Hypothalamus (tissue), 51 donors: ENCODE data around the gene SETBP1.

Source experiments
- DNase-seq, 51 donors: peaks; one replicate each; lab custom pipeline; 2025; lab: John Stamatoyannopoulos, UW

Gene SETBP1

DNA sequence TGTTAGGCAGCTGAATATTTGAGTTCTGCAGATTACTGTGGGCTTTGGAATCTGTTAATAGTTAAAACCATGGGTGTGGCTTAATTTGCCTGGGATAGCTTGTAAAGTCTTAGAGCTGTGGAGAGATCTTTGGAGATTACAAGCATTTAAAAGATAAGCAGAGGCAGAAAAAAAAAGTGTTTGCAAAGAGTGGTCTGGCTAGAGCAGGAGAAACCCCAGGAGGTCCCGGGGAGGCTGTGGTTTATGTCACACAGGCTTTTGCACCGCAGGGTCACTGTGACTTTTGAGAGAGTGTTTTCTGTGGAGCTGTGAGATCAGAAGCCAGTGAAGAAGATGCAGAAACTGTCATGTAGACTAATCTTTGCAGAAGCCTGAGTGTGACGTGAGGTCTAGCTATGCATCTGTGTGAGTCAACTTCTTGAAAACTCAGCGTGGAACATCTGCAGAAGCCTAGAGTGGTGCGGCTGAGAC, 49.0 kb downstream of the SETBP1 start:
- DNase-seq = no peak

DNA sequence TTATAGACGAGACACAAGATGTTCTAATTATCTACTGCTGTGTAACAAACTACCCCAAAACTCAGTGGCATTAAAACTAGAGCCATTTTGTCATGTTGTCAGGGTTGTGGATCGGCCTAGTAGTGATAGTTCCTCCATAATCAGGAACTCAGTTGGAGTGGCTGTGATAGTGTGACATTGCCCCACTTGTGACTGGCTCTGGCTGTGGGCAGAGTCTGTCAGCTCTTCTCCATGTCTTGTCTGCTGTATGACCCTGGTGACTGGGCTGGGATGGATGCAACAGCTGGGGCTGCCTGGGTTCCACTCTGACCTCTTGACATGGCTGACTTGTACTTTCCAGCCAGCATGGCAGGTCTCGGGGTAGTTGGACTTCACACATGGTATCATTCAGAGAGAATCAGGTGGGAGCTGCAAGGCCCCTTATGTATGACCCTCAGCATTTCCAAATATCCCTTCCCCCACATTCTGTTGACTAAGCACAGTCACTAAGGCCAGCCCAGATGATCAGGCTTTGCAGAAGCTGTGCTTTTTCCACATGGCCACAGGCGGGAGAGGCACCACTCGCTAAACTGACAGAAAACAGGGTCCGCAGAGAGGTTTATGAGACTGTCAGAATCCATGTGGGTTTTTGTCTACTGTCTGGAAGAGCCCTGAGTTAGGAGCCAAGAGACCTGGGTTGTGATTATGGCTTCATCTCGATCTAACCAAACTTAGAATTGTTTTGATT, 50.3 kb downstream of the SETBP1 start:
- no peak for DNase-seq

DNA sequence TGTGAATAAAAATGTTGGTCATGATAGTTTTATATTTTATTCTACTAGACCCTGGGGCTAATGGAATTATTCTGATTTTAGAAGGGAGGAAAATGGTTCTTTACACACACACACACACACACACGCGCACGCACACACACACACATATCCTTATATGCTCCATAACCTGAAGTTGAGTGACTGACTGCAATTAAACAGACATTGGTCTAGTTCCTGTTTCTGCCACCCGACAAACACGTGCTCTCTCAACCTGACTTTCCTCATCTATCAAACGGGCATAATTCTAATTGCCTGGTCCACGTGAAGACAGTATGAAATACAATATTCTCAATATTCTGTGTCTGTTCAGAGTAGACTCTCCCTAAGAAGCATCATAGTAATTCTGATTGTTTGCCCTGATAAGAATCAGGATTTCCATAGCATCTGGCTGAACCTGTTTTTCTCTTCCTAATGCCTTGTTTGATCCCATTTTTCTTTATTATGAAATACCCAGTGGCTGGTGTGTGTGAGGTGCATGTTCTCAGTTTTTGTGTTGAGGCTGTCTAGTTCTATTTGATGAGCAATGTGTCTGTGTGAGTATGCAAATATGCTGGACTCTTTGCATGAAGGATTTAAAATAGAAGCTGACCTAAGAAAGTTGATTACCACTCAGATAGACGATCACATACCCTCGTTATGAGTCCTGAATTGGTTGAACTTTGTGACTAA, 51.0 kb downstream of the SETBP1 start:
- no peak for DNase-seq

DNA sequence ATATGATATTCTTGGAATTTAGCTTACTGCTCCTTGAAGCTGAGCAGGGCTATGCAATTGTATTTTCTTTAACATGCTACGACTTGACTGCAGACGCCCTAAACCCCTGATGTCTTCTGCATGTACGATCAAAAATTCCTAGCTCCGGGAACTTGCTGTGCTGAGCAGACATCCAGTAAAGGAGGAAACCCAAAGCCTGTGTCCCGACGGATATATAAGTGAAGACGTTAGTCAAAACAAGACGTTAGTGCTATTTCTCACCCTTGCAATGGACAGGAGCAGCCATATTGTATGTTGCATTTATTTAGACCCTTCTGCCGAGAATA, 51.5 kb downstream of the SETBP1 start:
- no peak for DNase-seq

DNA sequence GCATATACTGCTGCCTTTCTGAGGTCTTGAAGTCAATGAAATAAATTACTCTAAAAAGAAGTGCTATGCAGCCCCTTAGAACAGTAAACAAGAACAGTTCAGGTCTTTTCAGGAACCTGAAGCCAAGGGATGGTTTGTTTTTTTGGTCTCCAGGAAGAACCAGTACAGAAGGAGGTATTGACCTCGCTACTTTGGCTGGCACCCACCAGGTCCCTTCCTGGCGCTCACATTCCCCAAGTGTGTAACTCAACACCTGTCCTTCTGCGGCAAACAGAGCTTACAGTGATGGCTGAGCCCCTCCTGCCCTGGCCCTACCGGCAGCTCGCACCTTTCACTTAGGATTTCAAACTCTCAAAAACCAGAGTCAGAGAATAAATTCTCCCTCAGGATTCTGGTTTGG, 51.9 kb downstream of the SETBP1 start:
- no peak for DNase-seq

DNA sequence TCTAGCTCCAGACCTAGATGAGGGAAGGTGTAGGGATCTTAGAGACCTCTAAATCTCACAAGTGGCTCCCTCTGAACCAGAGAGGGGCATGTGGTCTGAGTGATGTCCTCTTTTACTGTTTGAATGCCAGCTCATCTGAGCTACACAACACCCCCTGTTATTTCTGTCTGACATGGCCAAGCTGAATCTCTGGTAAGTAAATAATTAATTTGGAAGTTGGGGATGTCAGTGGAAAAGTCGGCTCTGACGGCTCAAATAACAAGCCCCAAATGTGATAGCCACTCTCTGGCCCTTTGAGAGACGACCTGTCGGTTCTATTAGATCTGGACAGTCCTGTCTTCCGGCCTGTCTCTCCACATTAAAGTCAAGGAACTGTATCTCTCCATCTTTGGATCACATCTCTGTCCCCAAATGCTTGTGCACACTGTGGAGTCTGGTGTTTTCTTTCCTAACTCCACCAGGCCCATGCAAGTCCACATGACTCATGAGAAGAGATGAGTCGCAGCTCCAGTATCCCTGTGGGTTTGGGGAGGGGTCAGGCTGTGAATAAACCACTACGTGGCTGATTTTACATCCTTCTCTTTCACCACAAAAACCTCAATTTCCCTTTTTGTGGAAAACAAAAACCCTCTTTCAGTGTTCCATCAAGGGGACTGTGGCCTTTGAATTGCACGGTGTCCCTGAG, 52.5 kb downstream of the SETBP1 start:
- DNase-seq = peak in 3 of 51 donors; percentile 4 to 53 (median 9)

DNA sequence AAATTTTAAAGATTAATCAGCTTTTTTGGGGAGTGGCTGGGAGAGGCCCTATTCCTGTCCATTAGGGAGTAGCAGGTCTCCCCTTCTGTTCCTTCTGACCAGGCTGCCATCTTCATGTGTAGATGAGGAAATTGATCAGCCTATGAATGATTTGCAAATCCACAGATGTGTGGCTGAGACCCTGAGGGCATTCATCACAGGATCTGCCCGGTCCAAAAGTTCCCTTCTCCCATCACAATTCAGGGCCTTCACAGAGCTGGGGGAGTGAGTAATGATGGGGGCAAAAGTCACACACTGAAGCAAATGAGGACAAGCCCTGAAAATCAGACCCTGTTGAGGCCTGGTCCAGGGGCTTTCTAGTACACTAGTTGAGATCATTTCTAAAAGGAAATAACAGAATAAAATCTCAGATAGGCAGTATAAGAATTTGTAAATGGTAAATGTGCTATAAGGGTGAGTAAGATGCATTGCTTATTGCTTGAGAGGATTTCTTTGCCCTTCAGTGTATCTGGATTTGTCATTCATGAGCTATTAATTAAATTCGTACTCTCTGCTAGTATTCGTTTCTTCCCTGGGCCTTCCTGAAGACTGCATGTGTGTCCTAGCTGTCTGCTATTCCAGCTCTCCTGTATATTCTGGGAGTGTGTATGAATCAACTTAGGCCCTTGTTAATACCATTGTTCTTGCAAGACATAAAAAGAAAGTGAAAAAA, 53.2 kb downstream of the SETBP1 start:
- no peak for DNase-seq

DNA sequence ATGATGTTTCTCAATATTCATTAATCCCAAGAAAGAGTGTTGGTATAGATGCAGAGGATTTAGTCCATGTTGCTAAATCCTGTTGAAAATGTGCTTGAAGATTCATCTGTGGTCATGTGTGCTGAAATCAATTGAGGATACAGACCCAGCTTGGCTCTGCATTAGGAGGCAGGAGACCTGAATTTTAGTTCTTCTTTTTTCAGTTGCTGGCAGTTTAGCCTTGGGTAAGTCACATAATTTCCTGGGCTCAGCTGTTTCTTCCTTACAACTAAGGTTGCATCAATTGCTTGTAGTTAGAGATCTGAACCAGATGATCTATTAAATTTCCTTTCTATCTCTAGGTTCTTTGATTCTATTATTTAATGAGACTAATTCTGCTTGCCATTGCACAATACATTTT, 54.4 kb downstream of the SETBP1 start:
- DNase-seq = no peak

DNA sequence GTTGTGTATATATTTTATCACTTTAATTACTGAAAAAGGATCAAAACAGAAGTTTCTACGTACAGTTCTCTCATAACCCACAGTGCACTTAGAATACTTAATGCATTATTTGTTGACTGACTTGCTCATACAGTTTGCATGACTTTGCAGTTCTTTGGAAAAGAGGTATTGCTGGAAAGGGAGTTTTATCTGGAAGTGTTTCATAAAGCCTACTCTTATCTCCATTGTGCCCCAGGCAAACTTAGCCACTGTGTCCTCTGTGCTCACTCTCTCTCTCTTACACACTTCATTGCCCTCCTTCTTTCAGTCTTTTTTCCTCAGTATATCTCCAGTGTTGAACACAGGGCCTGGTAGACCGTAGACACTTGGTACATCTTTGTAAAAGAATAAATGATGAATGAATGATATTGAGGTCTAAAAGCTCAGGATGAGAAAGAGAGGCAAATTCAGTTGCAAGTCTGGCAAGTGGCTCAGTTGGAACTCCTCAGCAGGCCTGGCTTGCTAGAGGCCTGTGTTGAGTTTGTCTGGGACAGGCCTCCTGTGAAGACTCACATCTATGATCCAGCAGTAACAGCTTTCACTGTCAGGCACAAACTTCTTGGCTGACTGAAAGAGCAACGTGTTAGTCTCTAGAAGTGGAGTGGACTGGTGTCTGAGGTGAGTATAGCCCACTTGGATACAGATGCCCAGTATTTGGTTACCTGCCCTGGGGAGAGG, 56.1 kb downstream of the SETBP1 start:
- no peak for DNase-seq

DNA sequence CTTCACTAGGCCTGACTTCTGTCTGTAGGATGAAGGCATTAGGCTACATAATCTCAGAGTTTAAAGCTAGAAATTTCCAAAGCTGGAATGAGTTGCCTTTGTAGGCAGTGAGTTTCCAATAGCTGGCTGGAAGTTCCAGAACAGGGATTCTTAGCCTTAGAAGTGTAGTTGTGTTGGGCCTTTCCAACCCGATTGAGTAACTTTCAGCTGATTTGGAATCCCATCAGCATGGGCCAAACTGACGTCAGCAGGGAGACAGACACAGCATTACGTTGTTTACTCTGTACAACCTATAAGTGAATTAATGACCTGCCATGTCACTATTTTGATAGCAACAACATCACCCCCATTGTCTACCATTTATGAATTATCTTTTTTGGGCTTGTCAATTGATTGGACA, 56.9 kb downstream of the SETBP1 start:
- DNase-seq = no peak

DNA sequence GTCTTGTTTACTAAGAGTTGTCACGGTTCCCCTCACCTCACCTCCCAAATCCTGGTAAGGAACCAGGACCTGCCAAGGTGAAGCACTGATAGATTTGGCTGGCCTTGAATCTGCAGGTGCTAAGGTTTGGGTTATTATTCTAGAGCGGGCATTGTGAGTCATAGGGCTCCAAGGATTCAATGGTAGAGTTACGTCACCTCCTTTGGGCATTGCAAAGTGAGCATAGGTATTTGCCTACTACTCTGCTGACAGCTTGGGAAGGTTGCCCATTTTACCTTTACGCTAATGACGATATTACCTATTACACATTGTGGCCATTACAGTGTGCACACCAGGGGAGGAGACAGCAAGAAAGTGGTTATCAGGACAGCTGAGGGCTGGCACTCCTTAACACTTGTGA, 59.3 kb downstream of the SETBP1 start:
- no peak for DNase-seq

DNA sequence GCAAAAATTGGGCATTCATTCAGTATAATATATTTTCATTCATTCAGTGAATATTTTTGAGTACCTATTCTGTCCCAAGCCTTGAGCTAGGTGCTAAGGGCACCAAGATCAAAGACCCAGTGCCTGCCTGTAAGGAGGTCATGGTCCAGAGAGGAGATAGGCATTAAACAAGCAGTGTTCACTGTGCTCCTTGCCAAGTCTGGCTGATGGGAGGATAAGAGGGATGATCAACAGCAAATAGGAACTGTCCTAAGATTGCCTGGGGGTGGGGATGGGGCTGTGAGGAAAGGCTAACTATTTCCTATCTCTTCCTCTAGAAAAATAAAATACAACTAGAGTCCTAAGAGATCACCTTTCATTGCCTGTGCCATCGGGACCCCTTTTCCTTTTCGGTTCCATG, 60.4 kb downstream of the SETBP1 start:
- no peak for DNase-seq

DNA sequence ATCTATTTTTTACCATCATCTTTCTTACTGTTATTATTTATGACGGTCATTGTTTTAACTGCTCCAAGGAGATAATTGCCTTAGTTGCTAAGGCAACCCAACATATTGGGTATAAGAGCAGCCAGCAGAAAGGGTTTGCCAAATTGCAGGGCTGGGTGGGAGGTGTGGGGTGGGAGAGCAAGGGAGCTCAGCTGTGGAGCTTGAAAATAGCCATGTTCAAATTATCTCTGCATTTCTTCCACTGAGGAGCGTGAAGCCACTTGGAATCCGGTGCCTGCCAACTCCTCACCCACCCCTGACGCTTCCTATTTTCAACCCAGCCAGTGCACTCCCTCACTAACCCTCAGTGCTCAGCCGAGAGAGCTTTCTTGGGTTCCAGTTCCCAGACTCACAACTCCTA, 60.8 kb downstream of the SETBP1 start:
- DNase-seq = peak in 1 of 51 donors; percentile 40

DNA sequence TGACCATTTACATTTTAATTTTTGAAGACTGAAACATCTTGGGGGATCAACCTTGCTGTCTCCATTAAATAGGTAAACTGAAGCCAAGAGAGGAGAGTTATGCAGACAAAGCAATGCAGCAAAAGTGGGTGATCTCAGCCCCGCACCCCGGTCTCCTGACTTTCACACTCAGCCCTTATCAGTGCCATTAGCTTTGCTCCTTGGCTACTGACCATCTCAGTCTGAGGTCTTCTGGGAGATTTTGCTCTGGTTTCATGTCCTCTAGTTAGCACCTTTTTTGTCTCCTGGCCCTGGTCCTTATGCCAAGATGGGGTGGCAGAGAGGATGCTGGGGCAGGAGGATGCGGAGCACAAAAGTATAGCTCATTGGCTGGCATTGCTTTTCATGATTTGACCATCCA, 61.4 kb downstream of the SETBP1 start:
- no peak for DNase-seq

DNA sequence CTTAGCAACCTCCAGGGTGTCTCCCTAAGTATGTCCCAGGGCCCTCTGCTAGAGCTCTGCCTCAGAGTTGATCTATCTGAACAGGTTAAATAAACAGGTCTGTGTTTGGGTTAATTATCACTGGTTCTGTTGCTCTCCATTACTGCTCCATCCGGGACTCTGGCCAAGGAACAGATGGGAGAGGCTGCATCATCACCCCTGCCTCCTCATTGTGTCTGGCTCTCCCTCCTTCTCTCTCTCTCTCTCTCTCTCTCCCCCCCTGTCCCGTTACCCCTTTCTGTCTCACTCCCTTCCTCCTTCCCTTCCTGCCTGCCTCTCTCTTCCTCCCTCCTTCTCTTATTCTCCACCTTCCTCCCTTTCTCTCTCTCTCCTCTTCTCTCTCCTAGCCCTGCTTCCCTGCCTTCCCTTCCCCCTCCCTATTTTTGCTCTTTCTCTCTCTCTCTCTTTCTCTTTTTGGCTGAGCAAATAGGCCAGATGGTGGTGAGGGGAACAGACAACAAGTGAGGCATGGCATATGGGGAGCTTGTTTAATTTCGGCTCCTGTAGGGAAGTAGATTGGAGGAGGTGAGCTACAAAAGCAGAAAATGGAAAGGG, 62.1 kb downstream of the SETBP1 start:
- peak in 18 of 51 donors; percentile 2 to 71 (median 19) for DNase-seq

DNA sequence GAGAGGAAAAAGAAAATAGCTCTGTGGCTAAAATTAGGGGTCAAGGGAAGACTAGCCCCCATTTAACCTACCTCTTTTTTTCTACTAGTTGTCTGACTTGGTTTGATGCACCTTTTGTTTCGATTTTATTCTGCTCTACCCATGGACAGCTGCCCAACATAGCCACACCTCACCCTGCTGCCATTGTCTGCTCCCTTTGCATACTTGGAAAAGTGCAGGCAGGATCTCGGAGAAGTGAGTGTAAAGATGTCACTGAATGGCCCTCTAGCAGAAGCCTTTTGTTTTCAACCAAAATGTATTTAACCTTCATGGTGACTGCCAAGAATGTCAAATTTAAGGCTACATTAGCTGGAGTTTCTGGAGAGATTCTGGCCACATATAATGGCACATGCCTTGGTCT, 62.9 kb downstream of the SETBP1 start:
- DNase-seq = no peak

DNA sequence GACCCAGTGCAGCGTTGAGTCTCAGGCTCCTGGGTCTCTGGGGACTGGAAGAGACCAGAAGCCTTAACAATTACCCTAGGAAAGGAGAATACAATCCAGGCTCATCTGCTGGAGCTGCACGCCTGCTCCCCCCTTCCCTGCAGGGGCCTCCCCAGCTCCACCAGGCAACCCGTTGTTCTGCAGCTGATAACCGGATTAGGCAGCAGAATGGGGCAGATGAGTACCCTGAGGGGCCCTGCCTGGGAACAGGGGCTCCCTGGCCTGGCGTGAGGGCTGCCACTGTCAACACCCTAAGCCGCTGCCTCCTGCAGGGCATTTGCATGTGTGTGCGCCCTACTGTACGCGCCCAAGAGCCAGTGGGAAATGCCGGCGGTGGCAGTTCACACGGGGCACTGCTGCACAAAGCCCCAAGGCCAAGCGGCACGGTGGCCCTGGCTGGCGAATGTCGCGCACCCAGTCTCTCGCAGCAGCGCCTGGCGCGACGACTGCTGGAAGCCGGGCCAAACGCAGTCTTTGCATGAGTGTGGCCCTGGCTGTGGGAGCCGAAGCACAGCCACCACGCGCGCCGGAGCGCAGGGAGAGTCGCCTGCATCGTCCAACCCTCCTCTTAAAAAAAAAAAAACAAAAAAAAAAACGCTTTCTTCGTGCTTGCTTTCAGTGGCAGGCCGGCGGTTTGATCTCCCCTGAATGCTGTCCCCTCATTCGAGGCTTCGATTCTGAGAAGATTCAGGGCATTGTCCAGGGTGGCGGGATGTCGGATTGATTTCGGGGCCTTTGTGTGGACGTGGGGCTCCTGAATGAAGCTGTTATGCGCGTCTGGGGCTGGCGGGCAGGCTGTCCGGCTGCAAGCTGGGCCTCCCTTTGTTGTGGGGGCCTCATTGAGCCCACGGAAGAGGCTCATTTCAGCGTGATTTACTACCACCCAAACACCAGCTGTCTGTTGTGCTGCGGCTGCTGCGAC, 63.8 kb downstream of the SETBP1 start:
- DNase-seq = peak in 37 of 51 donors; percentile 9 to 64 (median 36)

DNA sequence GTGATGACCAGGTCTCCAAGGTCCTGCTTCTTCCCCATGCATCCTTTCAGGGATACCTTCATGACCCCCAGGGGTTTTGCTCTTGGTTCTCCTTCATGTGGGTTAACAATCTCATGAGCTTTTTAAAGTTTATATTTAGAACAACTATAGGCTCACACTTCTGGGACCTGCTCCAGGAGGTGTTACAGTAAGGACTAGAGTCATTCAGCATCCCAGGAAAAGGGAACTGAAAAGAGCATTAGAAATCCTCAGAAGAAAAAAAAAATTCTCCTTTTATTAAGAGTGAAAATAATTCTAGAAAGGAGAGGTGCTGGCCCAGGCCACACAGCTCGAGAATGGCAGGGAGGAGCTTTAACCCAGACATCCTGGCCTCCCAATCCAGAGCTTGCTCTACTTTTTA, 66.5 kb downstream of the SETBP1 start:
- DNase-seq = no peak

DNA sequence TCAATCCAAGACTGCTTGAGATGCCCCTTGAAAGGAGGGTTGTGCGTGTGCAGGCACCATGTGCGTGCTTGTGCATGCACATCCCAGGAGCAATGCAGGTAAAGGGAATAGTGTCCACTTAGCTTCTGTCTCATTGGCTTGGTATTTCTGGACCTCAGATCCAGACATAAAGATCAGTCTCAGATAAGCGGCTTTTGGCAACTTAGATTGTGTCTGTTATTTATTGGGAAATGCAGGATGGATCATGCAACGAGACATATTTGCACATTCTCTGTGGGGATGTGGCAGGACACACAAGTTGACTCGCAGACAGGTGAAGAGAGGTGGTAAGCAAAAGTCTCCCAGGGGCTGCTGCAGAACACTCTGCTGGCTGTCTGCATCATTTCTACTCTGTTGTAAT, 67.9 kb downstream of the SETBP1 start:
- no peak for DNase-seq
